Measurements from ENCODE around the gene LRRK1.

- no peak for TF ChIP-seq POLR2A (IDR thresholded peaks at IDR 0.05)
- no peak for TF ChIP-seq CTCF (IDR thresholded peaks at IDR 0.05)
- no peak for TF ChIP-seq EP300 (IDR thresholded peaks at IDR 0.05)
These were observed 28.3 kb upstream of the LRRK1 start for GRCh38 chr15:100890850-100891249.

Measured in stomach (tissue), 4 donors.